ENCODE data around the gene ZFHX2. TPM values are rescaled to one million over a fixed set of nuclear protein-coding genes. Genes with fewer than 3 reads are reported as not detected.

ZFHX2 gene
- total RNA-seq, 2 experiments from 2014 or later: 1.5 to 1.8 TPM

DNA sequence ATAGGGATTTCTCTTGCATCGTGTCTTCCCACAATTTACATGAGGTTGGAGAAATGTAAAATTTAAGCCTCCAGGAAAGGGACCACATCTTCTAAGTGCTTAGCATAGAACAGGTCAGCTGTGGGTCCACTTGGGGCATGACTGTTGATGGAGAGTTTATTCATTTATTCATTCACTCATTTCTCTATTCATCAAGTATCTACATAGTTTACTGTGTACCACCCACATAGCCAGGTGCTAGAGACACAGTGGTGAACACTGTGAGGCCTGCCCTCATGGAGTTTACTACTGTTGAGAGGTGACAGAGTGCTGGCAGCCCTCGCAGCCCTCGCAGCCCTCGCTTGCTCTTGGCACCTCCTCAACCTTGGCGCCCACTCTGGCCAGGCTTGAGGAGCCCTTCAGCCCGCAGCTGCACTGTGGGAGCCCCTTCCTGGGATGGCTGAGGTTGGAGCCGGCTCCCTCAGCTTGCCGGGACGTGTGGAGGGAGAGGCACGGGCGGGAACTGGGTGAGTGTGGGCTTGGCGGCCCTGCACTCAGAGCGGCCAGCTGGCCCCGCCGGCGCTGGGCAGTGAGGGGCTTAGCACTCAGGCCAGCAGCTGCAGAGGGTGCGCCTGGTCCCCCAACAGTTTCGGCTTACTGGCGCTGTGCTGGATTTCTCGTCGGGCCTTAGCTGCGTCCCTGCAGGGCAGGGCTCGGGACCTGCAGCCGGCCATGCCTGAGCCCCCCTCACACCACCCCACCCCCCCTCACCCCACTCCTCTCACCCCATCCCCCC lies 28.8 kb upstream of the ZFHX2 start:
- H3K36me3 Mint-ChIP-seq (ENCODE audit: low read depth): no peaks in the 10 kb centered on the region
- CTCF ChIA-PET: no interaction called here
- H3K4me3 Mint-ChIP-seq: no peak overlapping the region
- no peaks in the 10 kb centered on the region for H3K9me3 Mint-ChIP-seq
- H3K4me1 Mint-ChIP-seq: peaks cover 8% of the 10 kb centered on the region
- no peak overlapping the region for H3K27ac Mint-ChIP-seq
- peaks cover 39% of the 10 kb centered on the region for H3K27me3 Mint-ChIP-seq
- POLR2A ChIA-PET: no interaction called here
- no peak for DNase-seq

GRCh38 chr14:23579739-23580138 lies 28.2 kb upstream of the ZFHX2 start:
- DNase-seq: no peak
- Mint-ChIP-seq H3K36me3 (ENCODE audit: low read depth) (no peaks in the 10 kb centered on the region), H3K4me1 (peaks cover 10% of the 10 kb centered on the region), H3K9me3 (no peaks in the 10 kb centered on the region), H3K4me3 (no peak overlapping the region), H3K27ac (no peak overlapping the region), H3K27me3 (peaks cover 44% of the 10 kb centered on the region)
- CTCF ChIA-PET: no interaction called here
- POLR2A ChIA-PET: no interaction called here

- Mint-ChIP-seq H3K9me3 (no peaks in the 10 kb centered on the region), H3K36me3 (ENCODE audit: low read depth) (no peaks in the 10 kb centered on the region), H3K27ac (no peak overlapping the region), H3K27me3 (peaks cover 45% of the 10 kb centered on the region), H3K4me3 (no peak overlapping the region), H3K4me1 (peaks cover 10% of the 10 kb centered on the region)
- no peak for DNase-seq
- CTCF ChIA-PET: no interaction called here
- POLR2A ChIA-PET: no interaction called here
These were observed 27.7 kb upstream of the ZFHX2 start for GRCh38 chr14:23579311-23579630.

DNA sequence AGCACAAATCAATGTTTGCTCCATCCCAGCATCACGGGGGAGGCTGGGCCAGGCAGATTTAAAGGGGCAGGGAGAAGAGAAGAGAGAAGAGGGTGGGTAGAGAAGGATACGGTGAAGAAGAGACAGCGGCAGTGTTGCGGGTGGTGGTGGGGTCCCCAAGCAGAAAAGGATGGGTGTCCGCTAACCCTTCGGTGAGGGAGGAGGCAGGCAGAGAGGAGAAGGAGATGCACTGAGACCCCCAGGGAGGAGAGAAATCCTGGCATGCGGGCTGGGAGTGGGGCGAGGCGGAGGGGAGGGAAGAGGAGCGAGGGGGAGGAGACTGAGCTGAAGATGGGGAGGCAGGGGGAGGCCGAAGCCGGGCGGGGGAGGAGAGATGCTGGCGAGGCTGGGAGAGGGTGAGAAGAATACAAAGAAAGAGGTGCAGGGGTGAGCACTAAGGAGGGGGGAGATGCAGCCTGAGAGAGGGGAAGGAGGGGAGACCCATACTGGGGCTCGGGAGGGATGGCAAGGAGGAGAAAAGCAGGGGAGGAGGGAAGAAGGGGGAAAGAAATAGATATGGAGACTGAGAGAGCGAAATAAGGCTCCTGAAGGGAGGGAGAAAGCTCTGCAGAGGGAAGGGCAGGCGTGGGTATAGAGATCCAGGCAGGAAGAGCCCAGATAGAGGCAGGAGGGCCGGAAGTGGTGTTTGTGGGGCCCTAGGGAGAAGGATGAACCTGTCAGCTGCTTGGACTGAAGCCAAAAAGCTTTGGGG lies 27.2 kb upstream of the ZFHX2 start, which contains the start of gene JPH4:
JPH4 (minus strand) TSS at position 231 of the 751 bp plus-strand sequence. CDS start 1,337 bp downstream, outside the sequence.
- POLR2A ChIA-PET: no interaction called here
- no peak for DNase-seq
- CTCF ChIA-PET: no interaction called here
- Mint-ChIP-seq H3K27ac (no peak within 1 kb of the TSS), H3K27me3 (peaks cover 43% of the 10 kb centered on the region), H3K36me3 (ENCODE audit: low read depth) (no peaks in the 10 kb centered on the region), H3K4me1 (peaks cover 12% of the 10 kb centered on the region), H3K4me3 (no peak within 1 kb of the TSS), H3K9me3 (no peaks in the 10 kb centered on the region)

DNA sequence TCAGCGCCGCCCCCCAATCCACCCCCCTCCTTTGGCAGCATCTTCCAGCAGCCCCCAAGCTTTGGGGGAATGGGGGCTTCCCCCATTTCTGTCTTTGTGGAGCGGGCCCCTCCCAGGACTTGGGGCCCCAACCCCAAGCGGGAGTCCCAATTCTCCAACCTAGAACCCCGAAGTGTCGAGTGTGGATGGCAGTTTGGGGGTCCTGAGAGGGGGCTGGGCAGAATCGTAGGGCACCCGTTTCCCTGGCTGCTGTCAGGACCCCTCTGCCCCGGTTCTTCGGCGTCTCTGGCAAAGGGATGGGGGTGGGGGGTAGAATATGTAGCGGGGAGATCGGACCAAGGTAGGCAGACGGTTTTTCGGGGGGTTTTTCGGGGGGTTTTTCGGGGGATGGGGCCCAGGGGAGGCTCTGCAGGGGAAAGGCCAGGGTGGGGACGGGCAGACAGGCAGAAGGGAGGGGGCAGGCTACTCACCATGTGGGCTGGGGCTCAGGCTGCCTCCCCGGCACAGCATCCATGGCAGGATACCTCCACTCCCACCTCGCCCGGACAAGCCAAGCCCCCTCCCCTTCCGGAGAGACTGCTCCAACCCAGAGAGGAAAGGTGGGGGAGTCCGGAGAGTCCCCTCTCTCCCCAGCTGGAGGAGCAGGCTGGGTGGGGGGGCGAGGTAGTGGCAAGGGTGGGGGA lies 26.3 kb upstream of the ZFHX2 start:
- no peak overlapping the region for H3K4me3 Mint-ChIP-seq
- H3K27me3 Mint-ChIP-seq: peaks cover 41% of the 10 kb centered on the region
- ChIA-PET CTCF (no interaction called here), POLR2A (no interaction called here)
- peaks cover 16% of the 10 kb centered on the region for H3K4me1 Mint-ChIP-seq
- DNase-seq: no peak
- no peaks in the 10 kb centered on the region for H3K9me3 Mint-ChIP-seq
- no peaks in the 10 kb centered on the region for H3K36me3 Mint-ChIP-seq (ENCODE audit: low read depth)
- H3K27ac Mint-ChIP-seq: no peak overlapping the region

GRCh38 chr14:23577004-23577681 lies 25.6 kb upstream of the ZFHX2 start:
- Mint-ChIP-seq H3K27me3 (peaks cover 36% of the 10 kb centered on the region), H3K4me1 (peaks cover 21% of the 10 kb centered on the region), H3K27ac (no peak overlapping the region), H3K4me3 (no peak overlapping the region), H3K9me3 (no peaks in the 10 kb centered on the region), H3K36me3 (ENCODE audit: low read depth) (no peaks in the 10 kb centered on the region)
- POLR2A ChIA-PET: no interaction called here
- no peak for DNase-seq
- CTCF ChIA-PET: no interaction called here

GRCh38 chr14:23573384-23574015 lies 21.9 kb upstream of the ZFHX2 start:
- Mint-ChIP-seq H3K27me3 (peaks cover 22% of the 10 kb centered on the region), H3K36me3 (ENCODE audit: low read depth) (no peaks in the 10 kb centered on the region), H3K27ac (no peak overlapping the region), H3K4me3 (no peak overlapping the region), H3K4me1 (peaks cover 34% of the 10 kb centered on the region), H3K9me3 (no peaks in the 10 kb centered on the region)
- DNase-seq: no peak
- POLR2A ChIA-PET: no interaction called here
- CTCF ChIA-PET: interaction anchor here (0.8 kb wide), 1 partner anchor 10 kb away, joined by 4 read pairs; no protein-coding TSS in a partner anchor

- Mint-ChIP-seq H3K4me1 (peaks cover 40% of the 10 kb centered on the region), H3K9me3 (no peaks in the 10 kb centered on the region), H3K4me3 (no peak overlapping the region), H3K27ac (no peak overlapping the region), H3K36me3 (ENCODE audit: low read depth) (no peaks in the 10 kb centered on the region), H3K27me3 (peaks cover 19% of the 10 kb centered on the region)
- no peak for DNase-seq
- ChIA-PET POLR2A (no interaction called here), CTCF (interaction anchor here (0.8 kb wide), 1 partner anchor 10 kb away, joined by 4 read pairs; no protein-coding TSS in a partner anchor)
These were observed 21.3 kb upstream of the ZFHX2 start for GRCh38 chr14:23572836-23573235.

- Mint-ChIP-seq H3K27me3 (peaks cover 19% of the 10 kb centered on the region), H3K9me3 (no peaks in the 10 kb centered on the region), H3K4me3 (no peak overlapping the region), H3K36me3 (ENCODE audit: low read depth) (peaks cover 2% of the 10 kb centered on the region), H3K27ac (no peak overlapping the region), H3K4me1 (peaks cover 44% of the 10 kb centered on the region)
- POLR2A ChIA-PET: no interaction called here
- DNase-seq: no peak
- CTCF ChIA-PET: interaction anchor here (0.8 to 1.0 kb wide), 2 partner anchors 9 to 12 kb away, joined by 3 to 4 read pairs; no protein-coding TSS in a partner anchor
These were observed 20.9 kb upstream of the ZFHX2 start for GRCh38 chr14:23572524-23572828.

GRCh38 chr14:23571701-23572523 lies 20.3 kb upstream of the ZFHX2 start:
- no peak overlapping the region for H3K27ac Mint-ChIP-seq
- H3K9me3 Mint-ChIP-seq: no peaks in the 10 kb centered on the region
- no peak overlapping the region for H3K4me3 Mint-ChIP-seq
- ChIA-PET CTCF (interaction anchor here (0.6 to 1.0 kb wide), 2 partner anchors 12 to 17 kb away, joined by 3 read pairs; no protein-coding TSS in a partner anchor), POLR2A (no interaction called here)
- DNase-seq: no peak
- peaks cover 45% of the 10 kb centered on the region for H3K4me1 Mint-ChIP-seq
- peaks cover 16% of the 10 kb centered on the region for H3K27me3 Mint-ChIP-seq
- H3K36me3 Mint-ChIP-seq (ENCODE audit: low read depth): peaks cover 5% of the 10 kb centered on the region

GRCh38 chr14:23570806-23571483 lies 19.4 kb upstream of the ZFHX2 start:
- ChIA-PET POLR2A (interaction anchor here (1.0 kb wide), 1 partner anchor 12 kb away, joined by 3 read pairs; no protein-coding TSS in a partner anchor), CTCF (interaction anchor here (0.9 kb wide), 1 partner anchor 8 kb away, joined by 3 read pairs; no protein-coding TSS in a partner anchor)
- no peaks in the 10 kb centered on the region for H3K9me3 Mint-ChIP-seq
- H3K27me3 Mint-ChIP-seq: peaks cover 8% of the 10 kb centered on the region
- H3K4me1 Mint-ChIP-seq: peaks cover 46% of the 10 kb centered on the region
- H3K4me3 Mint-ChIP-seq: no peak overlapping the region
- DNase-seq: no peak
- no peak overlapping the region for H3K27ac Mint-ChIP-seq
- H3K36me3 Mint-ChIP-seq (ENCODE audit: low read depth): peaks cover 11% of the 10 kb centered on the region
